ENCODE data around the gene CXorf66.

- TF ChIP-seq CTCF (IDR thresholded peaks at IDR 0.05): no peak
- no peak for TF ChIP-seq REST (IDR thresholded peaks at IDR 0.05; ENCODE audit: insufficient read depth in 1 of 2, low read depth in 2 of 2, low read length in 1 of 2)
- no peak for TF ChIP-seq POLR2AphosphoS5 (IDR thresholded peaks at IDR 0.05; ENCODE audit: low read depth, low read length)
These were observed 55.6 kb downstream of the CXorf66 start for GRCh38 chrX:139909712-139910111.

Data from Panc1 (cell line).